GM11168 (cell line): Measurements from ENCODE around the gene EMILIN2.
"Not testable (repeated sequence)": the region's sequence is repeated elsewhere in the genome, so short reads cannot be mapped to it uniquely, and the experiment has no call there.

Experiments
- in situ Hi-C: fragments of 300-500 bp; cut with MboI; formaldehyde crosslinking; loops from one replicate; pipeline ENCODE4 v1.12.0; 2022; ENCODE audit warnings: low sequenced_read_pairs; ENCODE audit not compliant: unreplicated experiment

Gene EMILIN2

GRCh38 chr18:2912357-2913299 lies 65.8 kb downstream of the EMILIN2 start:
- in situ Hi-C loops = no loop called here

- in situ Hi-C loops = no loop called here
These were observed 66.7 kb downstream of the EMILIN2 start for GRCh38 chr18:2913398-2914005.

- in situ Hi-C loops = no loop called here
These were observed 67.5 kb downstream of the EMILIN2 start for GRCh38 chr18:2914185-2914880.

GRCh38 chr18:2914881-2915240 lies 68.1 kb downstream of the EMILIN2 start:
- in situ Hi-C loops = no loop called here

- in situ Hi-C loops = not testable (repeated sequence)
These were observed 68.7 kb downstream of the EMILIN2 start for GRCh38 chr18:2915486-2915885.

GRCh38 chr18:2916184-2916583 lies 69.4 kb downstream of the EMILIN2 start:
- in situ Hi-C loops = no loop called here

- in situ Hi-C loops = no loop called here
These were observed 70.6 kb downstream of the EMILIN2 start for GRCh38 chr18:2917259-2918047.

GRCh38 chr18:2918761-2919550 lies 72.2 kb downstream of the EMILIN2 start:
- in situ Hi-C loops = no loop called here

GRCh38 chr18:2919600-2919999 lies 72.8 kb downstream of the EMILIN2 start:
- in situ Hi-C loops = no loop called here

GRCh38 chr18:2920027-2920426 lies 73.2 kb downstream of the EMILIN2 start:
- in situ Hi-C loops = no loop called here

- in situ Hi-C loops = no loop called here
These were observed 73.9 kb downstream of the EMILIN2 start for GRCh38 chr18:2920546-2921343.

- in situ Hi-C loops = no loop called here
These were observed 75.0 kb downstream of the EMILIN2 start for GRCh38 chr18:2921778-2922177.

GRCh38 chr18:2923464-2923863 lies 76.7 kb downstream of the EMILIN2 start:
- in situ Hi-C loops = no loop called here

- in situ Hi-C loops = no loop called here
These were observed 78.1 kb downstream of the EMILIN2 start for GRCh38 chr18:2924920-2925319.

- in situ Hi-C loops = no loop called here
These were observed 79.7 kb downstream of the EMILIN2 start for GRCh38 chr18:2926528-2926927.

GRCh38 chr18:2927745-2928144 lies 80.9 kb downstream of the EMILIN2 start:
- in situ Hi-C loops = no loop called here

- in situ Hi-C loops = loop anchor here (5.0 kb wide), 1 partner anchor 315 kb away; the partner anchor contains the start of gene MYL12A
These were observed 85.7 kb downstream of the EMILIN2 start for GRCh38 chr18:2932247-2933181.
